Regular cardiac myocyte (primary cell): ENCODE results near the gene CAPS. TPM values are rescaled to one million over a fixed set of nuclear protein-coding genes. Genes with fewer than 3 reads are reported as not detected.

Experiments
- total RNA-seq: library from RNA; depleted of rRNA; stranded (reverse); fragments of >200 nt; gene quantifications from 2 replicates; pipeline ENCODE4 v1.2.3, GENCODE V29; 2014

CAPS gene
- 2.1 and 3.7 TPM in 2 replicates for total RNA-seq

DNA sequence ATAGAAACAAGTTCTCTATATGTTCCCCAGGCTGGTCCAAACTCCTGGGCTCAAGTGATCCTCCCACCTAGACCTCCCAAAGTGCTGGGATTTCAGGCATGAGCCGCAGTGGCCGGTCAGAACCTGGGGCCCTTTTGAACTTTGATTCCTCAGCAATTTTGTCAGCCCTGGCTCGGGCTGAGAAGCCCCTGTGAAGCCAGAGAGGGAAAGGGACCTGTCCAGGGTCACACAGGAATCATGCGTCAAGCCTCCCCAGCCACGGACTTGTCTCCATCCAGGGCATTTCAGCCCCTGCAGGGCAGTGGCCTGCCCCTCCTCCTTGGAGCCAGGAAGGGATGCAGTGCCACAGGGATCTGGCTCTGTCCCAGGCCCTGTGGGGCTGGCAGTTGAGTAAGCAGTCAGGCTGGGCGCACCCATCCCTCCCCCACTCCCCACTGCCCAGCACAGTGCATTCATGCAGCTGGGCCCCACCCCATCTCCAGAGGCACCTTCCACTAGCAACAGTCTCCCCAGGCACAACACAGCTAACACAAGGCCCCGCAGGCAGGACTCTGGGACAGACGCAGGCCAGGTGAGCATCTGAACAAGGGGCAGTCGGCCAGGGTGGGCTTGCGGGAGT is at the start of gene CAPS:
TSS of gene CAPS (plus strand) at position 516 of the 619 bp plus-strand sequence. CDS start 153 bp downstream, outside the sequence.

DNA sequence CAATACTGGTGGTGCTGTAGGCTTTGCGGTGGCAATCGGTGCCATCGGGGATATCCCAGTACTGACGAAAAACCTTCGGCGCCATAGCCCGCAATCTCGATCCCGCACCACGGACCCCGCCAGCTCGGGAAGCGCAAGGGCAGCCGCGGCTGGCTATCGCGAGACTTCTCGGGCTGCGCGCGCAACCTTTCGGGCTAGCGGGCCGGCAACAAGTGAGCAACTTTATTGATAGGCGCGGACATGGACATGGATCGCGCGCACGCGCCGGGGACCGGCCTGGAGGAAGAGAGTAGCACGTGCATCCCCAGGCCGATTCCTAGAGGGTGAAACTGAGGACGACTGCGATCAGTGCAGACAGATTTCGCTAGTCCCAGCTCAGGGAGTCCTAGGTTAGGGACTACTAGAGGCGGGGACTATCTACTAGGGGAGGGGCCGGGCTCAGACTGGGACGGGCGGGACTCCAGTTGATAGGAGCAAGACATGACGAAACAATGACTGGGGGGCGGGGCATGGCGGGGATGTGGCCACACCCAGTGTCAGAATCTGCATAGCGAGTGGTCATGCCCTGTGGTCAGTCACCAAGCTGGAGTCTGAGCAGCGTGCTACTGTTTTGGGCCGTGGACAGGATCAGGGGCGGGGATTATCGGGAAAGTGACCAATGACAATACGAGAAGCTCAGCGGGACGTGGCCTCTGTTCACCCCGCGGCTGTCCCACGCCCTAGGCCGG is 10.3 kb upstream of the CAPS start, which contains the start of gene NDUFA11:
TSS of gene NDUFA11 (minus strand) at position 167 of the 728 bp plus-strand sequence. CDS start at position 85, 82 bp downstream.

DNA sequence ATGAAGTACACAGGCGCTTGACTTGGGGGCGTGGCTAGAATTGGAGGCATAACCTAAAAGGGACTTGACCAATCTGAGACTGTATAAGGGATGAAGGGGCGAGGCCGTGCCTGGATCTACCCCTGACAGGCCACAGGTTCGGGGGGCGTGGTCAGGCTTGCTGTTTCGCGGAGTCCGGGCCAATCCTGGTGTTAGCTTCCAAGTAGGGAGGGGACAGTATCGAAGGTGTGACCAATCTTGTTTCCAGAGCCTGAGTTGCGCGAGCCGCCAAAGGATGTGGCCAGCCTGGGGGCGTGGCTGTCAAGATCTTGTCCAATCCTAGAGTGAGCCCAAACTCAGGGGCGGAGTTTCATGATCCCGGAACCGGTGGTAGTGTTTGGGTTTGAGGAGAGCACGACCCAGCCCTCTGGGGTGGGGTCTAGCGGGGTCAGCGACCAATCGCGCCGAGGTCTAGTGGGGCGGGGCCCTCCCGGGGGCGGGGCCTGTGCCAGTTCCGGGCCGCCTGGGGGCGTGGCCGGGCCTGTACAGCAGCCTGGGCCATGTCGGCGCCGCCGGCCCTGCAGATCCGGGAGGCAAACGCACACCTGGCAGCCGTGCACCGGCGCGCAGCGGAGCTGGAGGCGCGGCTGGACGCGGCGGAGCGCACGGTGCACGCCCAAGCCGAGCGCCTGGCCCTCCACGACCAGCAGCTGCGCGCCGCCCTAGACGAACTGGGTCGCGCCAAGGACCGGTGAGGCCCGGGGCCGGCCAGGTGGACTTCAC is 9.5 kb upstream of the CAPS start, which contains the start of gene VMAC:
TSS of gene VMAC (plus strand) at position 521 of the 762 bp plus-strand sequence. CDS start at position 540, 19 bp downstream.

Other genes starting within 250 kb of the CAPS start
- 25.1 and 32.2 TPM in 2 replicates for gene MICOS13, start 233.7 kb upstream of the CAPS start, total RNA-seq
- gene HSD11B1L, start 233.2 kb upstream of the CAPS start, total RNA-seq = 5.4 and 20.0 TPM in 2 replicates
- gene RPL36, start 224.0 kb upstream of the CAPS start, total RNA-seq = 522 and 545 TPM in 2 replicates
- gene LONP1, start 194.1 kb upstream of the CAPS start, total RNA-seq = 135 and 146 TPM in 2 replicates
- gene CATSPERD, start 193.6 kb upstream of the CAPS start, total RNA-seq = not detected in 2 replicates
- gene PRR22, start 129.5 kb upstream of the CAPS start, total RNA-seq = under 0.01 and 0.19 TPM in 2 replicates
- 21.4 and 44.1 TPM in 2 replicates for gene DUS3L, start 123.1 kb upstream of the CAPS start, total RNA-seq
- gene NRTN, start 109.2 kb upstream of the CAPS start, total RNA-seq = 0.28 TPM in 1 of 2 replicates, not detected in the other
- gene FUT6, start 74.6 kb upstream of the CAPS start, total RNA-seq = not detected in 2 replicates
- under 0.01 TPM in 1 of 2 replicates, not detected in the other for gene FUT3, start 62.8 kb upstream of the CAPS start, total RNA-seq
- not detected in 2 replicates for gene FUT5, start 43.7 kb upstream of the CAPS start, total RNA-seq
- 348 and 403 TPM in 2 replicates for gene NDUFA11, start 10.5 kb upstream of the CAPS start, total RNA-seq
- gene VMAC, start 9.4 kb upstream of the CAPS start, total RNA-seq = 2.5 and 5.4 TPM in 2 replicates
- 30.4 and 36.2 TPM in 2 replicates for gene RANBP3, start 63.9 kb downstream of the CAPS start, total RNA-seq
- 3.6 and 4.5 TPM in 2 replicates for gene RFX2, start 196.2 kb downstream of the CAPS start, total RNA-seq
- gene ACSBG2, start 221.4 kb downstream of the CAPS start, total RNA-seq = not detected in 2 replicates